OCI-LY1 (cell line): Measurements from ENCODE around the gene MOB3C.
"Not testable (repeated sequence)": the region's sequence is repeated elsewhere in the genome, so short reads cannot be mapped to it uniquely, and the experiment has no call there.

ENCODE experiments used
- H2AFZ ChIP-seq: fragments of 200-600 bp; sonication (generic), shearing (Covaris generic); 2 replicates; pipeline ENCODE4 v1.6.0; 2014; ENCODE audit warnings: antibody characterized with exemption, mild to moderate bottlenecking, low read length
- H3F3A ChIP-seq: fragments of 200-600 bp; sonication (generic), shearing (Covaris generic); 2 replicates; pipeline ENCODE4 v1.6.0; 2014; ENCODE audit warnings: mild to moderate bottlenecking, antibody characterized with exemption, low read length, moderate library complexity; ENCODE audit not compliant: insufficient read depth
- H3K27ac ChIP-seq: fragments of 200-600 bp; sonication (generic); 2 replicates; pipeline ENCODE4 v1.5.1; 2014; ENCODE audit warnings: low read length, mixed run types, mild to moderate bottlenecking, low read depth; ENCODE audit not compliant: poor library complexity, severe bottlenecking
- H3K27me3 ChIP-seq: fragments of 200-600 bp; sonication (generic); 2 replicates; pipeline ENCODE4 v1.6.0; 2014; ENCODE audit warnings: antibody characterized with exemption, mild to moderate bottlenecking, low read length, moderate library complexity; ENCODE audit not compliant: insufficient read depth
- H3K36me3 ChIP-seq: fragments of 200-600 bp; sonication (generic); 2 replicates; pipeline ENCODE4 v1.6.1; 2014; ENCODE audit warnings: mild to moderate bottlenecking, antibody characterized with exemption, low read length, moderate library complexity, mixed read lengths; ENCODE audit not compliant: insufficient read depth
- H3K4me1 ChIP-seq: fragments of 200-600 bp; sonication (generic); 2 replicates; pipeline ENCODE4 v1.5.1; 2014; ENCODE audit warnings: mild to moderate bottlenecking, low read length, moderate library complexity; ENCODE audit not compliant: insufficient read depth, severe bottlenecking
- H3K4me2 ChIP-seq: fragments of 200-600 bp; sonication (generic), shearing (Covaris generic); 2 replicates; pipeline ENCODE4 v1.6.1; 2014; ENCODE audit warnings: low read length
- H3K4me3 ChIP-seq: fragments of 200-600 bp; sonication (generic); 2 replicates; pipeline ENCODE4 v1.5.1; 2014; ENCODE audit warnings: low read length, low read depth, mild to moderate bottlenecking, mixed read lengths; ENCODE audit not compliant: poor library complexity, severe bottlenecking
- H3K79me2 ChIP-seq: fragments of 200-600 bp; shearing (Covaris generic); 2 replicates; pipeline ENCODE4 v1.6.1; 2016; ENCODE audit warnings: mixed run types, low read length, mixed read lengths; ENCODE audit not compliant: insufficient read depth
- H3K9ac ChIP-seq: fragments of 200-600 bp; sonication (generic), shearing (Covaris generic); 2 replicates; pipeline ENCODE4 v1.6.1; 2014; ENCODE audit warnings: mild to moderate bottlenecking, low read length, mixed read lengths
- H3K9me2 ChIP-seq: fragments of 200-600 bp; sonication (generic), shearing (Covaris generic); 2 replicates; pipeline ENCODE4 v1.6.1; 2014; ENCODE audit warnings: low read depth, mild to moderate bottlenecking, low read length, mixed read lengths
- H3K9me3 ChIP-seq: fragments of 200-600 bp; shearing (Covaris generic); 2 replicates; pipeline ENCODE4 v1.6.1; 2014; ENCODE audit warnings: low read length, mixed read lengths
- H4K20me1 ChIP-seq: fragments of 200-600 bp; sonication (generic), shearing (Covaris generic); 2 replicates; pipeline ENCODE4 v1.6.0; 2016; ENCODE audit warnings: mild to moderate bottlenecking, low read length; ENCODE audit not compliant: insufficient read depth
- EZH2 ChIP-seq: fragments of 200-600 bp; sonication (generic), shearing (Covaris generic); IDR thresholded peaks from 2 replicates; pipeline ENCODE4 v1.8.0; 2017; ENCODE audit warnings: borderline replicate concordance, mixed run types, mild to moderate bottlenecking, antibody characterized with exemption, low read length, moderate library complexity, mixed read lengths
- TF ChIP-seq, protein P1 (sequence below): fragments of 200-600 bp; sonication (generic), shearing (Covaris generic); IDR thresholded peaks from 2 replicates; pipeline ENCODE4 v1.5.1; 2017; ENCODE audit warnings: mild to moderate bottlenecking, antibody characterized with exemption, low read length, moderate library complexity, mixed read lengths

MOB3C gene

DNA sequence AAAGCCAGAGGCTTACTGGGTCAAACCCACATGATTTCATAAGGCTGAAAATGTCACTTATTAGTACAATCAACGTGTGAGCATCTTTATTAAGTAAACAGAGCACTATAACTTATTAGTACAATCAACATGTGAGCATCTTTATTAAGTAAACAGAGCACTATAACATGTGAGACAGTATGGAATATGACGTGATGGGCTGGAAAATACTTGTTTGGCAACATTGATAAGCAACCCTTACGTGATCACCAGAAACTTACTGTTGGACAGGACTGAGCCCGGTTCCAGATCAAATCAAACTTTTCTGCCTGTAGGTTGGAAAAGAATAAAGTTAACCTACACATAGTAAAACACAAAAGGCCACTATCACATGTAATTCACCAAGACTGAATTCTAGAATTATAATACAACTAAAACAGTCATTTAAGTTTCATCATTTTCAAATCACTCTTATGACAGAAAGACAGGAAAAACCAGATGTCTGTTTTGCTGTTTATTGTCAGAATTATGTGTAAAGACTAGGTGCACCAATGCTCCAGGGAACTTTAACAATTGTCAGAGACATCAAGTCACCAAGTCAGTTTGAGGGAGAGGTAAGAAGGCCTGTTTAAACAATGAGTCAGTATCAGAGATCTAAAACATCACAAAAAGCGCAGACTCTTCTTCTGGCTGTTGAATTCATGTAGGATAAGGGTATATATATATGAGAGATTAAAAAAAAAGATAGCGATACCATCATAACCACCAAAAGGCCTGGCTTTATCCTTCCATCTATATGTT lies 35.9 kb upstream of the MOB3C start:
- H3K4me2 ChIP-seq, result no peak overlapping the region
- no peaks in the 10 kb centered on the region for H3K9me2 ChIP-seq
- no peaks in the 10 kb centered on the region for H3F3A ChIP-seq
- H3K79me2 ChIP-seq, result no peaks in the 10 kb centered on the region
- no peak overlapping the region for H2AFZ ChIP-seq
- H3K36me3 ChIP-seq, result peaks cover 52% of the 10 kb centered on the region
- no peaks in the 10 kb centered on the region for H3K27me3 ChIP-seq
- no peak overlapping the region for H3K4me3 ChIP-seq
- H3K9me3 ChIP-seq, result peaks cover 9% of the 10 kb centered on the region; the same call in 1 of the 2 replicates
- H4K20me1 ChIP-seq, result no peaks in the 10 kb centered on the region
- H3K4me1 ChIP-seq, result no peaks in the 10 kb centered on the region
- no peak overlapping the region for H3K9ac ChIP-seq
- no peak for TF ChIP-seq EZH2
- TF ChIP-seq, protein P1, sequence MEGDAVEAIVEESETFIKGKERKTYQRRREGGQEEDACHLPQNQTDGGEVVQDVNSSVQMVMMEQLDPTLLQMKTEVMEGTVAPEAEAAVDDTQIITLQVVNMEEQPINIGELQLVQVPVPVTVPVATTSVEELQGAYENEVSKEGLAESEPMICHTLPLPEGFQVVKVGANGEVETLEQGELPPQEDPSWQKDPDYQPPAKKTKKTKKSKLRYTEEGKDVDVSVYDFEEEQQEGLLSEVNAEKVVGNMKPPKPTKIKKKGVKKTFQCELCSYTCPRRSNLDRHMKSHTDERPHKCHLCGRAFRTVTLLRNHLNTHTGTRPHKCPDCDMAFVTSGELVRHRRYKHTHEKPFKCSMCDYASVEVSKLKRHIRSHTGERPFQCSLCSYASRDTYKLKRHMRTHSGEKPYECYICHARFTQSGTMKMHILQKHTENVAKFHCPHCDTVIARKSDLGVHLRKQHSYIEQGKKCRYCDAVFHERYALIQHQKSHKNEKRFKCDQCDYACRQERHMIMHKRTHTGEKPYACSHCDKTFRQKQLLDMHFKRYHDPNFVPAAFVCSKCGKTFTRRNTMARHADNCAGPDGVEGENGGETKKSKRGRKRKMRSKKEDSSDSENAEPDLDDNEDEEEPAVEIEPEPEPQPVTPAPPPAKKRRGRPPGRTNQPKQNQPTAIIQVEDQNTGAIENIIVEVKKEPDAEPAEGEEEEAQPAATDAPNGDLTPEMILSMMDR, result no peak
- H3K27ac ChIP-seq, result no peak overlapping the region

DNA sequence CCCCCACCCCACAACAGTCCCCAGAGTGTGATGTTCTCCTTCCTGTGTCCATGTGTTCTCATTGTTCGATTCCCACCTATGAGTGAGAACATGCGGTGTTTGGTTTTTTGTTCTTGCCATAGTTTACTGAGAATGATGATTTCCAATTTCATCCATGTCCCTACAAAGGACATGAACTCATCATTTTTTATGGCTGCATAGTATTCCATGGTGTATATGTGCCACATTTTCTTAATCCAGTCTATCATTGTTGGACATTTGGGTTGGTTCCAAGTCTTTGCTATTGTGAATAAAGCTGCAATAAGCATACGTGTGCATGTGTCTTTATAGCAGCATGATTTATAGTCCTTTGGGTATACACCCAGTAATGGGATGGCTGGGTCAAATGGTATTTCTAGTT lies 34.5 kb upstream of the MOB3C start:
- H3K4me3 ChIP-seq, H3K9me2 ChIP-seq, H3K4me2 ChIP-seq, H3K79me2 ChIP-seq, H3K9me3 ChIP-seq, H3K9ac ChIP-seq, H3K4me1 ChIP-seq, H2AFZ ChIP-seq, H3K27ac ChIP-seq, H3K27me3 ChIP-seq, H4K20me1 ChIP-seq, H3F3A ChIP-seq: not testable (repeated sequence)
- peaks cover 43% of the 10 kb centered on the region for H3K36me3 ChIP-seq

DNA sequence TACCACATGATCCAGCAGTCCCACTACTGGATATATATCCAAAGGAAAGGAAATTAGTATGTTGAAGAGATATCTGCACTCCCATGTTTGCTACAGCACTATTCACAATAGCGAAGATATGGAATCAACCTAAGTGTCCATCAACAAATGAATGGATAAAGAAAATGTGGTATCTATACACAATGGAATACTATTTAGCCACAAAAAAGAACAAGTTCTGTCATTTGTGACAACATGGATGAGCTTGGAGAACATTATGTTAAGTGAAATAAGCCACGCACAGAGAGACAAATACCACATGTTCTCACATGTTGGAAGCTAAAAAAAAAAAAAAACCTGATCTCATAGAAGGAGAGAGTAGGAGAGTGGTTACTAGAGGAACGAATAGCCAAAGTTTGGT lies 33.9 kb upstream of the MOB3C start:
- no peak overlapping the region for H2AFZ ChIP-seq
- TF ChIP-seq EZH2, result no peak
- TF ChIP-seq, protein P1, result no peak
- H4K20me1 ChIP-seq, result no peaks in the 10 kb centered on the region
- H3K27ac ChIP-seq, result no peak overlapping the region
- H3K27me3 ChIP-seq, result no peaks in the 10 kb centered on the region
- H3K9me3 ChIP-seq, result peaks cover 9% of the 10 kb centered on the region; the same call in 1 of the 2 replicates
- H3K9me2 ChIP-seq, result no peaks in the 10 kb centered on the region
- H3K4me2 ChIP-seq, result no peak overlapping the region
- H3K9ac ChIP-seq, result no peak overlapping the region
- H3K4me3 ChIP-seq, result no peak overlapping the region
- H3K36me3 ChIP-seq, result peaks cover 36% of the 10 kb centered on the region
- H3K4me1 ChIP-seq, result no peaks in the 10 kb centered on the region
- H3F3A ChIP-seq, result peaks cover 3% of the 10 kb centered on the region; the same call in 1 of the 2 replicates
- H3K79me2 ChIP-seq, result no peaks in the 10 kb centered on the region

DNA sequence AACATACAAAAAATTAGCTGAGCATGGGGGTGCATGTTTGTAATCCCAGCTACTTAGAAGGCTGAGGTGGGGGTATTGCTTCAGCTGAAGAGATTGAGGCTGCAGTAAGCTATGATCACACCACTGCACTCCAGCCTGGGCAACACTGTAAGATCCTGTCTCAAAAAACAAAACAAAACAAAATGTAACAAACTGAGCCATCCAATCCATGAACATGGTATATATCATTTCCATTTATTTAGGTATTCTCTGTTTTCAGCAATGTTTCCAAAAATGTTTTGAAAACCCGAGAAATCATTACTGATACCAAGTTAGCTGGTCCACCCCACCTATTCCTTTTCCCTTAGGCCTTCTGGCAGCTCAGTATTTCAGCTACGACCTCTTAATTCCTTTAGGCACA lies 33.2 kb upstream of the MOB3C start:
- Histone ChIP-seq H3K9me2 (no peaks in the 10 kb centered on the region), H3K36me3 (peaks cover 30% of the 10 kb centered on the region), H3F3A (peaks cover 3% of the 10 kb centered on the region; the same call in 1 of the 2 replicates), H2AFZ (no peak overlapping the region), H3K4me2 (no peak overlapping the region), H3K27ac (no peak overlapping the region), H3K4me3 (no peak overlapping the region), H3K9ac (no peak overlapping the region), H3K27me3 (no peaks in the 10 kb centered on the region), H3K79me2 (no peaks in the 10 kb centered on the region), H4K20me1 (no peaks in the 10 kb centered on the region), H3K4me1 (no peaks in the 10 kb centered on the region), H3K9me3 (peaks cover 9% of the 10 kb centered on the region; the same call in 1 of the 2 replicates)
- TF ChIP-seq EZH2, result no peak
- TF ChIP-seq, protein P1, result no peak
